HepG2 (cell line): ENCODE measurements around the gene USP7. TPM values are rescaled to one million over a fixed set of nuclear protein-coding genes. Genes with fewer than 3 reads are reported as not detected.

Experiments
- CHD4 ChIP-seq: fragments of 200-600 bp; sonication (generic); IDR thresholded peaks from 2 replicates; pipeline ENCODE4 v1.7.0; 2017; ENCODE audit warnings: mild to moderate bottlenecking, low read length, borderline replicate concordance
- GMEB2 ChIP-seq: IDR thresholded peaks from 2 replicates; pipeline ENCODE4 v1.6.1; 2016; ENCODE audit warnings: missing biosample characterization, missing genetic modification reagents, low read depth
- KLF15 ChIP-seq: sonication (generic); formaldehyde crosslinking; IDR thresholded peaks from 2 replicates; pipeline ENCODE4 v1.8.1; 2023; ENCODE audit warnings: borderline replicate concordance, mild to moderate bottlenecking, inconsistent platforms, missing genetic modification reagents, mixed read lengths
- MBD4 ChIP-seq: IDR thresholded peaks from 2 replicates; pipeline ENCODE4 v1.6.1; 2012; ENCODE audit warnings: low read length, inconsistent platforms, borderline replicate concordance
- NFIC ChIP-seq: IDR thresholded peaks from 2 replicates; pipeline ENCODE4 v1.6.1; 2012; ENCODE audit warnings: mild to moderate bottlenecking, low read length, inconsistent platforms
- NFYC ChIP-seq: IDR thresholded peaks from 2 replicates; pipeline ENCODE4 v1.6.1; 2016; ENCODE audit warnings: missing genetic modification reagents, missing compliant biosample characterization
- NR2C2 ChIP-seq: sonication (generic); formaldehyde crosslinking; IDR thresholded peaks from 2 replicates; pipeline ENCODE4 v1.4.0; 2020; ENCODE audit warnings: missing genetic modification reagents, mild to moderate bottlenecking, moderate library complexity, borderline replicate concordance
- RFXANK ChIP-seq: IDR thresholded peaks from 2 replicates; pipeline ENCODE4 v1.6.1; 2016
- SRSF1 ChIP-seq: fragments of 200-400 bp; formaldehyde crosslinking; optimal IDR thresholded peaks from 2 replicates; pipeline ENCODE3; 2017; ENCODE audit warnings: mild to moderate bottlenecking, low read depth, low read length, moderate library complexity
- SRSF9 ChIP-seq: fragments of 200-400 bp; formaldehyde crosslinking; IDR thresholded peaks from 2 replicates; pipeline ENCODE4 v1.6.1; 2018; ENCODE audit warnings: borderline replicate concordance, mild to moderate bottlenecking, low read depth, low read length; ENCODE audit not compliant: insufficient read depth, poor library complexity, severe bottlenecking
- TMF1 ChIP-seq: sonication (generic); formaldehyde crosslinking; IDR thresholded peaks from 2 replicates; pipeline ENCODE4 v1.8.1; 2022; ENCODE audit warnings: low read depth, missing genetic modification reagents
- WIZ ChIP-seq: sonication (generic); formaldehyde crosslinking; IDR thresholded peaks from 2 replicates; pipeline ENCODE4 v1.5.1; 2020; ENCODE audit warnings: mild to moderate bottlenecking, missing genetic modification reagents
- ZBTB42 ChIP-seq: sonication (generic); formaldehyde crosslinking; IDR thresholded peaks from 2 replicates; pipeline ENCODE4 v1.5.0; 2020; ENCODE audit warnings: mild to moderate bottlenecking, missing genetic modification reagents
- ZBTB7A ChIP-seq: sonication (generic); formaldehyde crosslinking; IDR thresholded peaks from 2 replicates; pipeline ENCODE4 v1.8.0; 2022; ENCODE audit warnings: mild to moderate bottlenecking, missing genetic modification reagents
- ZNF331 ChIP-seq: sonication (generic); formaldehyde crosslinking; IDR thresholded peaks from 2 replicates; pipeline ENCODE4 v1.4.0; 2020; ENCODE audit warnings: missing genetic modification reagents
- ZNF547 ChIP-seq: sonication (generic); formaldehyde crosslinking; IDR thresholded peaks from 2 replicates; pipeline ENCODE4 v1.5.1; 2020; ENCODE audit warnings: mild to moderate bottlenecking, missing genetic modification reagents
- ZNF552 ChIP-seq: sonication (generic); formaldehyde crosslinking; IDR thresholded peaks from 2 replicates; pipeline ENCODE4 v1.9.0; 2022; ENCODE audit warnings: missing genetic modification reagents, mild to moderate bottlenecking, borderline replicate concordance
- ZNF781 ChIP-seq: sonication (generic); formaldehyde crosslinking; IDR thresholded peaks from 2 replicates; pipeline ENCODE4 v1.5.1; 2020; ENCODE audit warnings: borderline replicate concordance, mild to moderate bottlenecking, missing genetic modification reagents; ENCODE audit errors: not compliant biosample characterization
- ZSCAN12 ChIP-seq: sonication (generic); formaldehyde crosslinking; IDR thresholded peaks from 2 replicates; pipeline ENCODE4 v1.9.0; 2021; ENCODE audit warnings: mild to moderate bottlenecking, missing genetic modification reagents
- polyA plus RNA-seq, 8 experiments: library from polyadenylated mRNA; depleted of rRNA in 3 of 8; stranded (reverse) in 7 of 8; unstranded in 1 of 8; fragments of >200 nt; fragmentation: Illumina TruSeq in 4 of 8; extraction: Trizol in 4 of 8; gene quantifications; 2 replicates each; pipeline versions ENCODE4 v1.2.1 to v1.2.3, GENCODE V29; 2011 to 2016; ENCODE audit warnings: low read depth in 4 of 8, missing spikeins in 1 of 8, mixed read lengths in 1 of 8; ENCODE audit not compliant: insufficient read depth in 1 of 8
- total RNA-seq, 5 experiments: library from RNA; depleted of rRNA; stranded (reverse); fragments of >200 nt; fragmentation: Illumina TruSeq; extraction: Trizol; gene quantifications; 2 replicates each; pipeline ENCODE4 v1.2.3, GENCODE V29; 2016; ENCODE audit warnings: low read depth in 1 of 5
- TF ChIP-seq, protein P1 (sequence below): sonication (generic); formaldehyde crosslinking; IDR thresholded peaks from 2 replicates; pipeline ENCODE4 v1.4.0; 2020; ENCODE audit warnings: missing genetic modification reagents, borderline replicate concordance
- TF ChIP-seq, protein P2 (sequence below): sonication (generic); formaldehyde crosslinking; IDR thresholded peaks from 2 replicates; pipeline ENCODE4 v1.4.0; 2020; ENCODE audit warnings: missing genetic modification reagents, borderline replicate concordance
- TF ChIP-seq, protein P3 (sequence below): sonication (generic); IDR thresholded peaks from 2 replicates; pipeline ENCODE4 v1.6.1; 2016; ENCODE audit warnings: low read depth, borderline replicate concordance

USP7 gene
- total and polyA plus RNA-seq, 2 of the 13 experiments (the other 11 are each of a cell fraction or from before 2014, with no cell fraction given), result 52.5 to 173 TPM

DNA sequence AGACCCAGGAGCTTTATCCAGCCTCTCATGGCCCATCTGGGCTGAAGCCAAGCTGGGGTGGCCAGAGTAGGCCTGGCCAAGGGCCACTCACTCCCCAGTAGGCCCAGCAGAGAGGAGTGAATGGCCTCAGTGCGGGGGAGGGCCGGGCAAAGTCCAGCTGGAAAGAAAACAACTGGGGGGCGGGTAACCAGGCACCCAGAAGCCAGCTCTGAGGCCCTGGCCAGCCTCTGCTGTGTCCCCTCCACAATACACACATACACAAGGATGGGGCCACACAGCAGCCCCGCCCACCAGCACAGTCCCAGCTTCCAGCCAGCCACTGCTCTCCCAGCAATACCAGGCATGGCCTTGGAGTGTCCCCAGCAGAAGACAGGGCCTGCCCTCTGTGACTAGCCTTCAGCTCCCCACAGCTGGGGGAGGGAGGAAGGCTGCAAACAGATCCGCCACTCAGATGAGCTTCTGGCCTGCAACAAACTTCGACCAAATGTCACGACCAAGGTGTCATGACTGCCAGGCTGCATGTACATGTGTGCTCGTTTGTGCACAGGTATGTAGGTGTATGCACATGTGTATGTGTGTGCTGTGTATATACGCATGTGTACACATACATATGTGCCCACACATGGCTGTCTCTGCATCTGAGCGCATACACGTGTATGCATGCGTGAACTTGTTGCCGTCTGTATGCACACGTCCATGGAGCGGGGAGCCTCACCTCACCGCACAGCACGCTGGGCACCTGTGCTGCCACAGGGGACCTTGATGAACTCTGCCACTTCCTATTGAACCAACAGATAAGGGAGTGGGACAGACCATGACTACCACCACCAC is 99.9 kb downstream of the USP7 start (continued):
- TF ChIP-seq, protein P1, sequence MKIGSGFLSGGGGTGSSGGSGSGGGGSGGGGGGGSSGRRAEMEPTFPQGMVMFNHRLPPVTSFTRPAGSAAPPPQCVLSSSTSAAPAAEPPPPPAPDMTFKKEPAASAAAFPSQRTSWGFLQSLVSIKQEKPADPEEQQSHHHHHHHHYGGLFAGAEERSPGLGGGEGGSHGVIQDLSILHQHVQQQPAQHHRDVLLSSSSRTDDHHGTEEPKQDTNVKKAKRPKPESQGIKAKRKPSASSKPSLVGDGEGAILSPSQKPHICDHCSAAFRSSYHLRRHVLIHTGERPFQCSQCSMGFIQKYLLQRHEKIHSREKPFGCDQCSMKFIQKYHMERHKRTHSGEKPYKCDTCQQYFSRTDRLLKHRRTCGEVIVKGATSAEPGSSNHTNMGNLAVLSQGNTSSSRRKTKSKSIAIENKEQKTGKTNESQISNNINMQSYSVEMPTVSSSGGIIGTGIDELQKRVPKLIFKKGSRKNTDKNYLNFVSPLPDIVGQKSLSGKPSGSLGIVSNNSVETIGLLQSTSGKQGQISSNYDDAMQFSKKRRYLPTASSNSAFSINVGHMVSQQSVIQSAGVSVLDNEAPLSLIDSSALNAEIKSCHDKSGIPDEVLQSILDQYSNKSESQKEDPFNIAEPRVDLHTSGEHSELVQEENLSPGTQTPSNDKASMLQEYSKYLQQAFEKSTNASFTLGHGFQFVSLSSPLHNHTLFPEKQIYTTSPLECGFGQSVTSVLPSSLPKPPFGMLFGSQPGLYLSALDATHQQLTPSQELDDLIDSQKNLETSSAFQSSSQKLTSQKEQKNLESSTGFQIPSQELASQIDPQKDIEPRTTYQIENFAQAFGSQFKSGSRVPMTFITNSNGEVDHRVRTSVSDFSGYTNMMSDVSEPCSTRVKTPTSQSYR (CRISPR knock-in tag), result peak; percentile 95
- peak; percentile 97 for TF ChIP-seq ZBTB42 (CRISPR knock-in tag)
- peak; percentile 87 for TF ChIP-seq WIZ (CRISPR knock-in tag)
- no peak for TF ChIP-seq GMEB2 (CRISPR knock-in tag)
- peak; percentile 88; the same call in 1 of the 2 replicates for TF ChIP-seq KLF15 (CRISPR knock-in tag)
- peak; percentile 95 for TF ChIP-seq ZNF331 (CRISPR knock-in tag)
- TF ChIP-seq ZBTB7A (CRISPR knock-in tag), result peak; percentile 94
- TF ChIP-seq SRSF9, result no peak
- peak; percentile 88 for TF ChIP-seq ZNF781 (CRISPR knock-in tag)
- TF ChIP-seq, protein P2, sequence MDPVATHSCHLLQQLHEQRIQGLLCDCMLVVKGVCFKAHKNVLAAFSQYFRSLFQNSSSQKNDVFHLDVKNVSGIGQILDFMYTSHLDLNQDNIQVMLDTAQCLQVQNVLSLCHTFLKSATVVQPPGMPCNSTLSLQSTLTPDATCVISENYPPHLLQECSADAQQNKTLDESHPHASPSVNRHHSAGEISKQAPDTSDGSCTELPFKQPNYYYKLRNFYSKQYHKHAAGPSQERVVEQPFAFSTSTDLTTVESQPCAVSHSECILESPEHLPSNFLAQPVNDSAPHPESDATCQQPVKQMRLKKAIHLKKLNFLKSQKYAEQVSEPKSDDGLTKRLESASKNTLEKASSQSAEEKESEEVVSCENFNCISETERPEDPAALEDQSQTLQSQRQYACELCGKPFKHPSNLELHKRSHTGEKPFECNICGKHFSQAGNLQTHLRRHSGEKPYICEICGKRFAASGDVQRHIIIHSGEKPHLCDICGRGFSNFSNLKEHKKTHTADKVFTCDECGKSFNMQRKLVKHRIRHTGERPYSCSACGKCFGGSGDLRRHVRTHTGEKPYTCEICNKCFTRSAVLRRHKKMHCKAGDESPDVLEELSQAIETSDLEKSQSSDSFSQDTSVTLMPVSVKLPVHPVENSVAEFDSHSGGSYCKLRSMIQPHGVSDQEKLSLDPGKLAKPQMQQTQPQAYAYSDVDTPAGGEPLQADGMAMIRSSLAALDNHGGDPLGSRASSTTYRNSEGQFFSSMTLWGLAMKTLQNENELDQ (CRISPR knock-in tag), result no peak
- TF ChIP-seq TMF1 (CRISPR knock-in tag), result peak; percentile 95
- no peak; the same call in 1 of the 2 replicates for TF ChIP-seq CHD4
- peak; percentile 93; the same call in 1 of the 2 replicates for TF ChIP-seq ZSCAN12
- TF ChIP-seq NR2C2 (CRISPR knock-in tag), result peak; percentile 88
- peak; percentile 80 for TF ChIP-seq ZNF547 (CRISPR knock-in tag)
- no peak for TF ChIP-seq ZNF552
- TF ChIP-seq RFXANK, result peak; percentile 86
- TF ChIP-seq NFIC, result no peak
- TF ChIP-seq, protein P3, sequence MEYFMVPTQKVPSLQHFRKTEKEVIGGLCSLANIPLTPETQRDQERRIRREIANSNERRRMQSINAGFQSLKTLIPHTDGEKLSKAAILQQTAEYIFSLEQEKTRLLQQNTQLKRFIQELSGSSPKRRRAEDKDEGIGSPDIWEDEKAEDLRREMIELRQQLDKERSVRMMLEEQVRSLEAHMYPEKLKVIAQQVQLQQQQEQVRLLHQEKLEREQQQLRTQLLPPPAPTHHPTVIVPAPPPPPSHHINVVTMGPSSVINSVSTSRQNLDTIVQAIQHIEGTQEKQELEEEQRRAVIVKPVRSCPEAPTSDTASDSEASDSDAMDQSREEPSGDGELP, result peak; percentile 93
- TF ChIP-seq MBD4, result no peak
- TF ChIP-seq SRSF1, result peak; percentile 100
- no peak for TF ChIP-seq NFYC (CRISPR knock-in tag)
